ENCODE data around the gene TNFAIP2.

Gene TNFAIP2

DNA sequence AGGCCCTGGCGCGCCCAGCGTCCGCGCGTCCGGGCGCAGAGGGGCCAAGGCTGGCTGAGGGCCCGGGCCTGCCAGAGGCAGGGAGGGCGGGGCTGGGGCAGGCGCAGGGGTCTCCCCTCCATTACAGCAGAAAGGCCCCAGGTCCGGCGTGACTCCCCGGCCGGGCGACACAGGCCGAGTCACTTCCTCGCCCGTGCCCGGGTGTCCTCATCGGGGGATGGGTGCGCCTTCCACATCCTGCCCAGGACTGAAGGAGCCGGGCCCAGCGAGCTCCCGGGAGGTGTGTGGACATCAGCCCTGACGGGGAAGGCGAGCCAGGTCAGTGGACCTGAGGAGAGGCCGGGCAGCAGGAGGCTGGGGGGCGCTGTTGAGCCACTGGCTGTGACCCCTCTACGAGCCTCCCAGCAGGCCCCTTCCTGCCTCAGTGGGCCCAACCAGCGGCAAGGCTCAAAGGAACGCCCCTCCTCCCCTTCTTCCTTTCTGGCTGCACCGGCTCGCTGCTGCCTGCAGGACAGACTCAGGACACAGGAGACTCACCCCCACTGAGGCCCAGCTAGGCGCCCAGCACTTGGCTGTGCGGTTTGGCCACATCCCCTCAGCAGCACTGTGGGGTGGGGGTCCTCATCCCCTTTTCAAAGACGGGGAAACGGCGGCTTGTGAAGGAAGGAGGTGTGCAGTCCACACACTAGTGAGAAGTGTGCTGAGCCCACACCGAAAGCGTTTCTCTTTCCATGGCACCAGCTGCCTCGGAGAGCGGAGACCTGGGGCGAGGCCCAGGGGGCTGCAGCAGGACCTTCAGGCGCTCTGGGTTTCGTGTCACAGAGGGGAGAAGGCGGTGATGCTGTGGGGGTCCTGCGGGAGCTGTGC lies 606 bp downstream of the TNFAIP2 start:
- DNase-seq: no peak

DNA sequence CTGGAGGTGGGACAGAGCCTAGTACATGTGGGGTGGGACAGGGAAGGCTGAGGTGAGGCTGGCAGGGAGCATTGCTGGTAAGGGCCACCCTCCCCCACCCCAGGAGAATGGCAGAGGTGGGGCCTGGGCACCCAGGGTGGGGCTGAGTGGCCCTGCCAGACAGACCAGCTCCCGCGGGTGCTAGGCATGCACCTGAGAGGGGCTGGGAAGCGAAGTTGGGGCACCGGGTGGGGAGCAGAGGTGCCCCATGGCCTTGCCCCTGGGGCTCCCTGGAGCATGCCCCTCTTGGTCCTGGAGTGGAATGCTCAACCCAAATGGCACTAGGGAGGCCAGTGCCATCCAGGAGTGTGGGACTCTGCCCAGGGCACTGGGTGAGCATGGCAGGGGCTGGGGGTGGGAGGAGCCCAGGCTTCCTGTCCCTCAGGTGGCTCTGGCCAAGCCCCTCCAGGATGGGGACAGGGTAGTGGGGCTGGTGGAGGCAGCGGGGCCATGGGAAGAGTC lies 1.3 kb downstream of the TNFAIP2 start:
- no peak for DNase-seq

DNA sequence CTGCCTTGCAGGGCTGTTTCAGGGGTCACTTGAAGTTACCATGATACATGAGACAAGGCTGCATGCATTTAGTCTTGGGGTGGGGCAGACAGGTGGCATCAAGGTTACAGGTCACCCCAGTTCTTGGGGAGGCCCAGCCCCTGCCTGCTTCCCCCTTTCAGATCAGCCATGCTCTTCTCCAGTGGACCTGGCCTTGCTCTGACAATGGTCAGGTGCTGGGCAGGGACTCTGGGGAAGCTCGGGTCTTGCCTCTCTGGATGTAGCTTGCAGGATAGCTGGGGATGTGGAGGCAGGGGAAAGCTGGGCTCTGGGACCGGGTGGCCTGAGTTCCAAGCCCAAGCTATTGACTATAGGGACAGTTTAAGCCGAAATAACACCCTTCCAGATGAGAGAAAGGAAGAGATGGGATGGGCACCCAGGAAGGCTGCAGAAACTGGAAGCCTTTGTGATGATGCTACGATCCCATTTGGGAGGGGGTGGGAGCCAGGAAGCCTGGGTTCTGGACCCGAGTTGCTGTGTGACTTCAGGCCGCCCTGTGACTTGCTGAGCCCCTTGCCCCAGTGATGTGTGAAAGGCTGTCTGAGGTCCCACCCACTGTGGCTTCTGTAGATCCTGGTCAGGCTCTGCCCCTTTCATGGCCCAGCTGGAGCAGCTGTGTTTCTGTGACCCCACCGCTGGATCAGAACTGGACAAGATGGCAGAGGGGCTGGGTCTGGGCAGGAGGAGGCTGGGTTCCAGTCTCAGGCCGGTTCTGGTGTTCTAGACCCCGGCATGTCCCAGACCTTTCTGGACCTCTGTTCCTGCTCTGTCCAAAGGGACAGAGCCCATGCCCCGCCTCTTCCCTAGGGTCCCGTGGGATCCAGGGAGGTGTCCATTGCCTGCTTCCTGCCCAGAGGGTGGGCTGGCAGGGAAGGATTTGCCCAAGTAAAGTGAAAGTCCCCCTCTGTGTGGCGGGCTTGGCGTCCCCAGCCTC lies 2.1 kb downstream of the TNFAIP2 start:
- DNase-seq: no peak

DNA sequence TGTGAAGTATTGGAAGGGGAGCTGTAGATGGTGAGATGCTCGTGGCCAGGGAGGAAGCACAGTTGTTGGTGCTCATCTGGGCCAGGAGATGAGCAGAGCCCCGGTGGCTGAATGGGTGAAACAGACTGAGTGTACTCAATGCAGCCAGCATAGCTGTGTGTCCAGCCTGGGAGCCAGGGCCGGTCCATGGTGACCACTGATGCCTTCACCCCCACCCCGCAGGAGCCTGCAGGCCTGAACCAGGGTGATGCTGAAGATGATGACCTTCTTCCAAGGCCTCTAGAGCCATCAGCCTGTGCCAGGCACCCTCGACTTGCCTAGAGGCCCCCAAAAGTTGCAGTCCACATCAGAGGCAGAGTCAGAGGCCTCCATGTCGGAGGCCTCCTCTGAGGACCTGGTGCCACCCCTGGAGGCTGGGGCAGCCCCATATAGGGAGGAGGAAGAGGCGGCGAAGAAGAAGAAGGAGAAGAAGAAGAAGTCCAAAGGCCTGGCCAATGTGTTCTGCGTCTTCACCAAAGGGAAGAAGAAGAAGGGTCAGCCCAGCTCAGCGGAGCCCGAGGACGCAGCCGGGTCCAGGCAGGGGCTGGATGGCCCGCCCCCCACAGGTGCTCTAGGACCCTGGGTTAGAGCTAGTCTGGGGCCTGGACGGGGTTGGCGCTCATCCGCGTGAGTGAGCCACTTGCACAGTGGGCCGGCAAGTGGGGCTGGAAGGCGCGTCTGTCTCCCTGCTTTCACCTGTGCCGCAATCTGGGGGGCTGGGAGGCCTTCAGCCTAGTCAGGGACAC lies 3.0 kb downstream of the TNFAIP2 start:
- no peak for DNase-seq

DNA sequence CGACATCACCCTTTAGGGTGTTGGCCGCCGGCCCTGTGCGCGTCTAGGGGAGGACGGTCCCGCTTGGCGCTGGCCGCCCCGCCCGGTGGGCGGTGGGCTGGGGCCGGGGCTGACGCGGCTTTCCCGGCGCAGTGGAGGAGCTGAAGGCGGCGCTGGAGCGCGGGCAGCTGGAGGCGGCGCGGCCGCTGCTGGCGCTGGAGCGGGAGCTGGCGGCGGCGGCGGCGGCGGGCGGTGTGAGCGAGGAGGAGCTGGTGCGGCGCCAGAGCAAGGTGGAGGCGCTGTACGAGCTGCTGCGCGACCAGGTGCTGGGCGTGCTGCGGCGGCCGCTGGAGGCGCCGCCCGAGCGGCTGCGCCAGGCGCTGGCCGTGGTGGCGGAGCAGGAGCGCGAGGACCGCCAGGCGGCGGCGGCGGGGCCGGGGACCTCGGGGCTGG lies 3.6 kb downstream of the TNFAIP2 start:
- DNase-seq: no peak

DNA sequence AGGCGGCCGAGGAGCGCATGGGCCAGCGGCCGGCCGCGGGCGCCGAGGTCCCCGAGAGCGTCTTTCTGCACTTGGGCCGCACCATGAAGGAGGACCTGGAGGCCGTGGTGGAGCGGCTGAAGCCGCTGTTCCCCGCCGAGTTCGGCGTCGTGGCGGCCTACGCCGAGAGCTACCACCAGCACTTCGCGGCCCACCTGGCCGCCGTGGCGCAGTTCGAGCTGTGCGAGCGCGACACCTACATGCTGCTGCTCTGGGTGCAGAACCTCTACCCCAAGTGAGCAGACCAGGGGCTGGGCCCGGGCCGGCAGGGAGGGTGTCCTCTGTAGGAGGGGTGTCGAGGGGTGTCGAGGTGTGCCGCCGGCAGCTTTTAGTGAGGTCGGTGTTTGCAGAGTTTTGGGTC lies 4.1 kb downstream of the TNFAIP2 start:
- no peak for DNase-seq

DNA sequence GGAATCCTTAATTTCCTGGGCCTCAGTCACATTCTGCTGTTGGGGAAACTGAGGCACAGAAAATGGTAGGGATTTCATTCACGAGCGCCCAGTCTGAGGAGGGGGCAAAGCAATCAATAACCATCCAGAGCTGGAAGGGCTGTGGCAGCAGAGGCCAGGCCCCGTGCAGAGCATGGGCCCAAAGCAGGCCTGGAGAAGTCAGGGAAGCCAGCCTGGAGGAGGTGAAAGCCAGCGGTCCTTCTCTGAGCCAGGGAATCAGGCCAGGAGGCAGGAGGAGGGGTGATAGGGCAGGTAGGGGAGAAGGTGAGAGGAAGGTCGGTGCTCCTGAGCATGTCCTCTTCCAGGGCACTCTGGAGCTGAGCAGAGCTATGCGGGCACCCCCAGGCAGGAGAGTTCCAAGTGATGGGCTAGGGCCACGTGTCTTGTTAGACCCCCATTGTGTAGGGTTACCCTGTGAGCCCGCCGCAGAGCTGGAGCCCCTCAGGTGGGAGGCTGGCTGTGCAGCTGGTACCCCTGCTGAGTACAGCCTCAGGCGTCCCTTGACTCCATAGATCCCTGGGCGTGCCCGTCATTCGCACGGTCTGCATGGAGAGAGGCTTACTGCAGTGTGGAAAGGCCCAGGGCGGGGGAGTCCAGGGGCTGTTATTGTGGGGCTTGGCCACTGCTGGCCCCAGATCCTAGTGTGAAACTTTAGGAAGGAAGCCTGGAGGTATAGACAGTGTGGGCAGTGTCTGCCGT lies 4.8 kb downstream of the TNFAIP2 start:
- no peak for DNase-seq

DNA sequence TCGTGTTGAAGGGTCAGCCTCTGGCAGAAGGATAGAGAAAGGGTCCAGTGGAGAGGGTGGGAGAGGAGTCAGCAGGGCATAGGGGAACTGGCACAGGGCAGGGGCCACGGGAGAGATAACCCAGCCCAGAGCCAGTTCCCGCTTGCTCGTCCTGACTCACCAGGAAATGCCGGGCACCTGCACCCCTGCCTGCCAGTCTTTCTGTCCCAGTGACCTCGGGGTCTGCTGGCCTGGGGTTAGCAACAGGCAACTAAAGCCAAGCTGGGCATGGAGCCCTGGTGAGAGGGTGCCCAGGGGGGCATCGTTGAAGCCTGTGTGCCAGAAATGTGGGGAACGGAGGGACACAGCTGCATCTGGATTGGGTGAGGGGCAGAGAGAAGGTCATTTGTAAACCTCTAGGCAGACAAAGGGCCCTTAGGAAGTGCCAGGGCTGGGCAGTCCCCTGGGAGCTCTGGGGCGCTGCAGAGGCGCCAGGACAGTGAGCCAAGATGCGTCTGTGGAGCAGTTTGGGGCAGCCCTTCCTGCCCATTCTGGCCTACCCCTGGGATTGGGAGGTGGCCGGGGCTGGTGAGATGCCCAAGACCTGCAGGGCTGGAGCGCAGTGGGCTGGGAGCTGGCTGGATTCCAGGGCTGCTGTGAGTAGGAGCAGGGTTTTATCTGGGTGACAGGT lies 5.5 kb downstream of the TNFAIP2 start:
- no peak for DNase-seq

DNA sequence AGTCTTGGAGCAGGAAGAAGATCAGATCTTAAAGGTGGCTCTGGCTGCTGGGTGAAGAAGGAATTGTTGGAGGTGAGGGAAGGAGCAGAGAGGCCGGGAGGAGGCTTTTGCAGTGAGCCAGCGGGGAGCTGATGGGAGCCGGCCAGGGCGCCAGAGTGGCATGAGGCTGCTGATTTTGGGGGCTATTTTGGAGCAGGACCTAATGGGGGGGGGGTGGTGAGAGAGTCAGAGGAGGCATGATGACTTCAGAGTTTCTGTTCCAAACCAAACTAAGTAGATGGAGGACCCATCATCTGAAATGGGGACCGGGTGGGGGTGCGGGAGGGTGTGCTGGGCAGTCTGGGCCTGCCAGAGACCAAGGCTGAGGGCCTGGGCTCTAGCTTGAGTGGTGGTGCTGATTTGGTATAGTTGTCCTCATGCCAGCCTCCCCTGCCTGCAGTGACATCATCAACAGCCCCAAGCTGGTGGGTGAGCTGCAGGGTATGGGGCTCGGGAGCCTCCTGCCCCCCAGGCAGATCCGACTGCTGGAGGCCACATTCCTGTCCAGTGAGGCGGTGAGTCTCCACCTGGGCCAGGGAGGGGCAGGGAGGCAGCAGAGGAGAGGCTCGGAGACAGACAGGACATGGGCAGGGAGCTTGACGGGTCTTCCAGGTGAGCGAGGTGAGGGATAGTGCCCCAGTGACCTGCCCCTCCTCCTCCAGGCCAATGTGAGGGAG lies 6.2 kb downstream of the TNFAIP2 start:
- no peak for DNase-seq

DNA sequence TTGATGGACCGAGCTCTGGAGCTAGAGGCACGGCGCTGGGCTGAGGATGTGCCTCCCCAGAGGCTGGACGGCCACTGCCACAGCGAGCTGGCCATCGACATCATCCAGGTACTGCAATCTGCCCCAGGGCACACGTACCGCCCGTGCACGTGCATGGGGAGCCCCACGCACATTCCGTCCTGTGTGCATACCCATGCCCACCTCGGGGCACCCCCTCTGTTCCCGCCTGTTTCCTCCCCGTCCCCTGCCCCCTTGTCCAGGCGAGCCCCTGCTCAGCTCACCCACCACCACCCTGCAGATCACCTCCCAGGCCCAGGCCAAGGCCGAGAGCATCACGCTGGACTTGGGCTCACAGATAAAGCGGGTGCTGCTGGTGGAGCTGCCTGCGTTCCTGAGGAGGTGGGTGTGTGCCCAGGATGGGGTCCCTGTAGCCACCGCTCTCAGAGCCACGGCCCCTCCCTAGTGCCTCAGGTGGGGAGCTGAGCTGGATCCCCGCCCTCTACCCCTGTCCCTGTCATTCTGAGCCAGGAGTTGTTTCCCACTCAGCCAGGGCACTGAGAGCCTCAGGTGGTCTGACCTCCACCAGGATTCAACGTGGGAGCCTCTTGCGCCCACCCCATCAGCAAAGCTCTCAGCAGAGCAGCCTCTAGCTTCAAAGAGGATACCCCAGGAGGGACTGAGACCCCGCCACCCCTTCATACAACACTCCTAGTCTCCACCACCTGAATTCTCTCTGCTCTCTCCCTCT lies 6.9 kb downstream of the TNFAIP2 start:
- no peak for DNase-seq

DNA sequence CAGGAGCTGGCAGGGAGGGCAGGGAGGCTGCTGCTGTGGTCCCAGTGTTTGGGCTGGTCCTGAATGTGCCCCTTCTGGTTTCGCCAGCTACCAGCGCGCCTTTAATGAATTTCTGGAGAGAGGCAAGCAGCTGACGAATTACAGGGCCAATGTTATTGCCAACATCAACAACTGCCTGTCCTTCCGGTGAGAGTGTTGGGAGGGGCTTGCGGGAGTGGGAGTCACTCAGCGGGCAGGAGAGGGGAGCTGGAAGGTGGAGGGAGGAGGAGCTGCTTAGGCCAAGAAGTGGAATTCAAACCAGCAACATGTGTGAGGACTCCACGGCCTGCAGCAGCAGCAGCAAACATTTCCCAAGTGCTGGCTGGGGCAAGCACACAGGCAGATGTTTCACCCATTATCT lies 7.7 kb downstream of the TNFAIP2 start:
- peak; percentile 80 for DNase-seq

DNA sequence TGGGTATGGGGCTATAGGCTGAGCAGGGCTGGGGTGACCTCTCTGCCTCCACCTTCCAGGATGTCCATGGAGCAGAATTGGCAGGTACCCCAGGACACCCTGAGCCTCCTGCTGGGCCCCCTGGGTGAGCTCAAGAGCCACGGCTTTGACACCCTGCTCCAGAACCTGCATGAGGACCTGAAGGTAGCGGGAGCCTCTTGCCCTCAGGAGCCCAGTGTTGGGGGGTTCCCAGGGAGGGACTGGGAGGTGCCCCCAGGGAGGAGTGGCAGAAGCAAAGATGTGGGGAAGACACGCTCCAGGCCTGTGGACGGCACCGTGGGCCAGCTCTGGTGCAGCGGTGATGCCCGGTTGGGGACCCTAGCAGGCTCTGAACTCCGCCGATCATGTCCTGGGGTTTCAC lies 8.3 kb downstream of the TNFAIP2 start:
- no peak for DNase-seq

DNA sequence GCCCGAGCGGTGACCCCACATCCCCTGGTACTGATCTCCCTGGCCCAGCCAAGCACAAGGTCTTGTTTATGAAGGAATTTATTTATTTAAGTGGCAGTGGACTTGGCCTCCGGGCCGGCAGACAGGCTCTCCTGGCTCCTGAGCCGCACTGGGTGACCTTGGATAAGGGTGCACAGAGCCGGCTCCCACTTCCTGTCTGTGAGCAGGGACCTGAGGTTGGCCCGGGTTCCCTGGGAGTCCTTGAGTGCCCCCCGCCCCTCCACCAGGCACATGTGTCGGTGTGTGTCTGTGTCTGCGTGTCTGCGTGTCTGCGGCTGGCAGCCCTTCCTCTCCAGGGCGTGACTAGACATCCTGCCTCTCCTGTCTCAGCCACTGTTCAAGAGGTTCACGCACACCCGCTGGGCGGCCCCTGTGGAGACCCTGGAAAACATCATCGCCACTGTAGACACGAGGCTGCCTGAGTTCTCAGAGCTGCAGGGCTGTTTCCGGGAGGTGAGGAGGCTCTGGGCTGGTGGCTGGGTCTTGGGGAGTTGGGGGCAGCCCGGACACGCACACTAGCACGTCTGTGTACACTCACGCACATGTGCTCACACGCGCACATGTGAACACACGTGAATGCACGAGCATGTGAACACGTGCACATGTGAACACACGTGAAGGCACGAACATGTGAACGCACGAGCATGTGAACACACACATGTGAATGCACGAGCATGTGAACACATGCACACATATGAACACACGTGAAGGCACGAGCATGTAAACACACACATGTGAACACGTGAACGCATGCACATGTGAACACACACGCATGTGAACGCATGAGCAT lies 9.3 kb downstream of the TNFAIP2 start:
- DNase-seq: peak; percentile 37

DNA sequence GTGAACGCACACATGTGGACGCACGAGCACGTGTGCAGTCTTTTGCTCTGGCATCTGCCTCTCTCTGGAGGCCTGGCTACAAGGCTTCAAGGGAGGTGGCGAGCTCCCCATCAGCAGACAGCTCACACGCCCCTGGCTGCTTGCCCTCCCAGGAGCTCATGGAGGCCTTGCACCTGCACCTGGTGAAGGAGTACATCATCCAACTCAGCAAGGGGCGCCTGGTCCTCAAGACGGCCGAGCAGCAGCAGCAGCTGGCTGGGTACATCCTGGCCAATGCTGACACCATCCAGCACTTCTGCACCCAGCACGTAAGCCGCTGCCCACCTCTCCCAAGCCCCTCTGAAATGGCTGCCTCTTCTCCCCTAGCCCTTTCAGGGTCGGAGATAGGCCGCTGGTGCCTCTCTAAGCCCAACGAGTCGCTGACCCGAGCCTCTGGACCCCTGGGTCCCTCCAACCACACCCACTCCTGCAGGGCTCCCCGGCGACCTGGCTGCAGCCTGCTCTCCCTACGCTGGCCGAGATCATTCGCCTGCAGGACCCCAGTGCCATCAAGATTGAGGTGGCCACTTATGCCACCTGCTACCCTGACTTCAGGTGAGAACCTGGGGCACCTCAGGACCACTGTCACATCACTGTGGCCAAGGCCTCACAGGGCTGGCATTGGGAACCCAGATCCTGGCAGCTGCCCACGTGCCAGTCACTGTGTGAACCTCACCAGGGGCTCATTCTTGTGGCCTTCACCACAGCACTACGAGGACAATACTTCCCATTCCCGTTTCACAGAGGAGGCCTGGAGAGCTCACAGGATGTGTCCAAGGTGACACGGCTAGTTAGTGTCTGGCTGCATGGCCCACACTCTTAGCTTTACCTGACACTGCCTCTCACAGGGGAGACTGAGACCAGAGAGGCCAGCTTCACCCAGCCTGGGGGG lies 10.2 kb downstream of the TNFAIP2 start:
- no peak for DNase-seq

DNA sequence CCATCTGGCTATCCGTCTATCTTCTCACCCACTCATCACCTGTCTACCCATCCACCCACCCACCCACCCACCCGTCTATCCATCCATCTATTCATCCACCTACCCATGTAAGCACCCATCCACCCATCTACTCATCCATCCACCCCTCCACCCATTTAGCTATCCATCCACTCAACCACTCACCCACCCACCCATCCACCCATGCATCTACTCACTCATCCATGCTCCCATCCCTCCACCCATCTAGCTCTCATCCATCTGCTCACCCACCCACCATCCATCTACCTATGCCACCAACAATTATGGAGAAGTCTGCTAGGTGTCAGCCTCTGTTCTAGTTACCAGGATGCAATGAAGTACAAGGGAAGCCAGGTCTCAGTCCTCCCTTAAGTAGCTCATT lies 11.1 kb downstream of the TNFAIP2 start:
- DNase-seq: no peak

DNA sequence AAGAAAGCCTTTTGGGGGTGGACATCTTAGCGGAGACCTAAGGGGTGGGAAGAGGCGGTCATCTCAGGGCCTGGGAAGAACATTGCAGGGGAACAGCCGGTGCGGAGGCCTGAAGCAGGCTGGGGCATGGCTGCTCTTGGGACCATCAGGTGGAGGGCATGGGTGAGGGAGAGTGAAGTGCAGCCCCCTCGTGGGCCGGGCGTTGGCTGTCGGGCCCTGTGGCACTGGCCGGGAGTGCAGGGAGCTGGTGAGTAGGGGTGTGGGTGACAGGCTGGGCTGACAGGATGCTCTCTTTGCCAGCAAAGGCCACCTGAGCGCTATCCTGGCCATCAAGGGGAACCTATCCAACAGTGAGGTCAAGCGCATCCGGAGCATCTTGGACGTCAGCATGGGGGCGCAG lies 11.7 kb downstream of the TNFAIP2 start:
- DNase-seq: no peak

Measured in fibroblast of skin of back (primary cell).